BJ (cell line): ENCODE measurements around the gene GRAMD4. TPM values are rescaled to one million over a fixed set of nuclear protein-coding genes. Genes with fewer than 3 reads are reported as not detected.

Source experiments
- CTCF ChIA-PET: fragments of 350-600 bp; formaldehyde crosslinking; extraction: SDS; loops from one replicate; lab custom pipeline; 2021; ENCODE audit warnings: antibody characterized with exemption, inconsistent platforms; lab: Yijun Ruan, JAX
- POLR2A ChIA-PET: fragments of 300-600 bp; sonication (Branson Sonifier 250); formaldehyde crosslinking; extraction: SDS; loops from one replicate; lab custom pipeline; 2021; ENCODE audit warnings: antibody characterized with exemption; lab: Charles Lee
- DNase-seq: peaks from one replicate; pipeline ENCODE4 v3.0.0-alpha.2; 2011; ENCODE audit warnings: low read depth
- H3K27me3 ChIP-seq: 2 replicates; pipeline ENCODE4 v1.6.0; 2011; ENCODE audit warnings: low read length; ENCODE audit not compliant: control insufficient read depth, insufficient read depth
- H3K36me3 ChIP-seq: 2 replicates; pipeline ENCODE4 v1.5.1; 2011; ENCODE audit warnings: low read length; ENCODE audit not compliant: control insufficient read depth, insufficient read depth
- H3K4me3 ChIP-seq: 2 replicates; pipeline ENCODE4 v1.5.1; 2011; ENCODE audit warnings: low read depth, mild to moderate bottlenecking, control low read depth, low read length
- polyA plus RNA-seq: library from polyadenylated mRNA; depleted of rRNA; stranded (reverse); fragments of >200 nt; gene quantifications from 2 replicates; pipeline ENCODE4 v1.2.3, GENCODE V29; 2011
- TF ChIP-seq, protein P1 (sequence below): IDR thresholded peaks from 2 replicates; pipeline ENCODE4 v1.5.1; 2011; ENCODE audit warnings: low read depth, mild to moderate bottlenecking, control low read depth, inconsistent platforms, low read length, moderate library complexity; ENCODE audit not compliant: insufficient read depth

Gene GRAMD4
- polyA plus RNA-seq, 1 experiment, result 10.3 TPM

DNA sequence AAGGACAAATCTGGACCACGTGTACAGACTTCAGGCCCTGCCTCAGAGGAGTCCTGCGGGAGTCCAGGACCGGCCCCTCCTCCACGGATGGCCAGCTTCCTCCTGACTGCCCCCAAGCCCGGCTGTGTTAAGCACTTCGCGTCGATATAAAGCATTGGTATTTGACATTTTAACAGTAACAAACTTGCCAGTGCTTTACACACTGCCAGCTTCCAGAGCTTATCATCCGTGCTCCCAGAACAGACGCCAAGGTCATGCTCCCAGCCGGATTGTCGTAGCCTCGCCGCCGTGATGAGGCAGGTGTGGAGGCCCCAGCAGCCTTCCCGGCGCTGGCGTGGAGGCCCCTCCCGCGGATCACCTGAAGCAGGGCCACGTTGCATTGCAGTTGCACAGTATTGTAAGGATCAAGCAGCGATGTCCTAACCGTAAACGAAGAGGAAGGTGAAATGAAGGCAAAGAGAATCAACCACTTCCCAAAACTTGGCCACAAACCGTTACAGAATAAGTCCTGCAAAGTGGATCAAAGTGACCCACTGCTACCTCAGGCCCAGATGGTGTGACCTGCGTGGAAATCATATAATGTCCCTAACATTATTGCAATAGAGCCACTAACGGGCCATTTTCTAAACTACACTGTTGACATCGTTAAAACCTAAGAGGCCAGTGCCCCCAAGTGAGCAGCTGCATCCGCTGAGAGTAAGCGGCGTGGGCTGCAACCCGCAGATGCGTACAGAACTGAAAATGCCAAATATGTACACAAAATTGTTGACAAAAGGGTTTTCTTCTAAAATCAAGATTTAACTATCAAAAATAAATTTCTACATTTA is 66.2 kb downstream of the GRAMD4 start:
- DNase-seq, result no peak
- peaks cover 16% of the 10 kb centered on the region for H3K36me3 ChIP-seq
- CTCF ChIA-PET, result no interaction called here
- TF ChIP-seq, protein P1, sequence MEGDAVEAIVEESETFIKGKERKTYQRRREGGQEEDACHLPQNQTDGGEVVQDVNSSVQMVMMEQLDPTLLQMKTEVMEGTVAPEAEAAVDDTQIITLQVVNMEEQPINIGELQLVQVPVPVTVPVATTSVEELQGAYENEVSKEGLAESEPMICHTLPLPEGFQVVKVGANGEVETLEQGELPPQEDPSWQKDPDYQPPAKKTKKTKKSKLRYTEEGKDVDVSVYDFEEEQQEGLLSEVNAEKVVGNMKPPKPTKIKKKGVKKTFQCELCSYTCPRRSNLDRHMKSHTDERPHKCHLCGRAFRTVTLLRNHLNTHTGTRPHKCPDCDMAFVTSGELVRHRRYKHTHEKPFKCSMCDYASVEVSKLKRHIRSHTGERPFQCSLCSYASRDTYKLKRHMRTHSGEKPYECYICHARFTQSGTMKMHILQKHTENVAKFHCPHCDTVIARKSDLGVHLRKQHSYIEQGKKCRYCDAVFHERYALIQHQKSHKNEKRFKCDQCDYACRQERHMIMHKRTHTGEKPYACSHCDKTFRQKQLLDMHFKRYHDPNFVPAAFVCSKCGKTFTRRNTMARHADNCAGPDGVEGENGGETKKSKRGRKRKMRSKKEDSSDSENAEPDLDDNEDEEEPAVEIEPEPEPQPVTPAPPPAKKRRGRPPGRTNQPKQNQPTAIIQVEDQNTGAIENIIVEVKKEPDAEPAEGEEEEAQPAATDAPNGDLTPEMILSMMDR, result no peak
- H3K27me3 ChIP-seq, result no peaks in the 10 kb centered on the region
- no peak overlapping the region for H3K4me3 ChIP-seq
- POLR2A ChIA-PET, result no interaction called here

DNA sequence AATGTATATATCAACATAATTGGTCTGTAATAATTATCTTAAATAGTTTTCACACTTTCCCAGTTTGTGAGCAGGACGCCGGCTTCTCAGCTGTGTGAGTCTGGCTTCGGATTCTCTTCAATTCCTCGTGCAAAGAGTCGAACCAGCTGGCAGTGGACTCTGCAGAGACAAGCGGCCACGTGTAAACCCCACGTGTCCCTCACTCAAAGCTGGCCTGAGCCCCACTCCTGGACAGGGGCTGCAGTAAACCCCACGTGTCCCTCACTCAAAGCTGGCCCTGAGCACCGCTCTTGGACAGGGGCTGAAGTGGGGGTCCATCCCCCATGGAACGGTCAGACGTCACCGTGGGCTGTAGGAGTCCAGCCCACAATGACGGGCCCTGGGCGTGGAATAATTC is 66.9 kb downstream of the GRAMD4 start:
- Histone ChIP-seq H3K27me3 (no peaks in the 10 kb centered on the region), H3K36me3 (peaks cover 20% of the 10 kb centered on the region), H3K4me3 (no peak overlapping the region)
- ChIA-PET CTCF (interaction anchor here (0.6 kb wide), 1 partner anchor 289 kb away, joined by 3 read pairs; no protein-coding TSS in a partner anchor), POLR2A (no interaction called here)
- no peak for DNase-seq
- TF ChIP-seq, protein P1, result no peak

DNA sequence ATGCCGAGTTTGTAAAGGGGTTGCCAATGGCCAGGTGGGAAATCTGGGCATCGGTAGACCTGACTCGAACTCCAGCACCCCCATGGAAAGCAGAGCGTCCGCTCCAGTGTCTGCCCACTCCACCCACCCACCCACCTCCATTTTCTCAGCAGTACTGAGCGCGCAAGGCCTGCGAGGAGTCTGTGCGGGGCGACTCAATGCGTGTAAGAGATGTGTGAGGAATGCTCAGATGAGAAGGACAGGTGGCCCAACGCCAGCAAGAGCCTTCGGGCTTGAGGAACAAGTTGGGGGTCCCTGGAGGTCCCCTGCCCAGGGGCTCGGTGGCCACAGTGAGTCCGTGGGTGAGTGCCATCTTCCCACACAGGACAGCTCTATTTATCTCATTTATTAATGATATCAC is 67.3 kb downstream of the GRAMD4 start:
- ChIA-PET CTCF (interaction anchor here (0.6 kb wide), 1 partner anchor 289 kb away, joined by 3 read pairs; no protein-coding TSS in a partner anchor), POLR2A (no interaction called here)
- H3K36me3 ChIP-seq, result peaks cover 20% of the 10 kb centered on the region
- TF ChIP-seq, protein P1, result no peak
- no peaks in the 10 kb centered on the region for H3K27me3 ChIP-seq
- no peak overlapping the region for H3K4me3 ChIP-seq
- DNase-seq, result no peak

DNA sequence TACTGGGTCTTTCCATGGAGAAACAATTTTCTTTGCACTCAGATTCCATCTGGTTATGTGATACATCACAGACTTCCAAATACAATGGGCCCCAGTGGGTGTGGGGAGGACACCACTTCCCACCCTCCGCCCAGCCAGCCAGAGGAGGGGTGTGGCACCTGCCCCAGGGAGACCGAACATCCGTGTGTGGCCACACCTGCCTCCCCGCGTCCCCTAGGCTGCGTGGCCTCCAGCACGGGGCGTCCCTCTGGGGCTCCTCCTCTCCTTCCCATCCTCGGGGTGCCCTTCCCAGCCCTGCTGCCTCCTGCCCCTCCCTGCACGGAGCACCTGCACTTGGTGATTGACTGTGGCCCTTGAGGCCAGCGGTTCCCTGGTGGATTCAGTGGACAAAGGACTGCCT is 68.8 kb downstream of the GRAMD4 start:
- DNase-seq, result no peak
- POLR2A ChIA-PET, result no interaction called here
- H3K4me3 ChIP-seq, result no peak overlapping the region
- H3K36me3 ChIP-seq, result peaks cover 24% of the 10 kb centered on the region
- no peaks in the 10 kb centered on the region for H3K27me3 ChIP-seq
- CTCF ChIA-PET, result no interaction called here
- TF ChIP-seq, protein P1, result no peak

DNA sequence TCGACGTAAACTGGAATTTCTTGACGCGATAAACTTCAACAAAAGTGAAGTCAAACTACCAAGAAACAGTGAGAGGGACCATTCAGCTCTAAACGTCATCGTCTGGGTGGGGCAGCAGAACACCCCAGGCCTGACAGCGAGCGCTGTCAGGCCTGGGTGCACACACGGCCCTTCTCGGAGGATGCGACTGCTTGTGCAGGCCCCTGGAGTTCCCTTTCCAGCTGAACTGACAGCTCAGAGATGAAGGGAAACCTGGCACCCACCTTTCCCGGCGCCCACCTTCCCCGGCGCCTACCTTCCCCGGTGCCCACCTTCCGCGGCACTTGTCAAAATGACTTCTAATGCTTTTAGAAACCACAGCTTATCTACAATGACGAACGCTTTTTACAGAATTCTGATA is 70.0 kb downstream of the GRAMD4 start:
- TF ChIP-seq, protein P1, result no peak
- ChIA-PET CTCF (no interaction called here), POLR2A (no interaction called here)
- Histone ChIP-seq H3K36me3 (peaks cover 32% of the 10 kb centered on the region), H3K27me3 (no peaks in the 10 kb centered on the region), H3K4me3 (no peak overlapping the region)
- DNase-seq, result no peak
